Measurements from ENCODE around the gene PTPRG. TPM values are rescaled to one million over a fixed set of nuclear protein-coding genes. Genes with fewer than 3 reads are reported as not detected.
"Not testable (repeated sequence)": the region's sequence is repeated elsewhere in the genome, so short reads cannot be mapped to it uniquely, and the experiment has no call there.

PTPRG gene
- total RNA-seq, 2 donors from 2014 or later = 76.5 to 108 TPM

GRCh38 chr3:61690016-61690415 lies 128.6 kb downstream of the PTPRG start:
- Mint-ChIP-seq H3K4me3 (no peak overlapping the region), H3K27me3 (ENCODE audit: insufficient read depth) (no peaks in the 10 kb centered on the region), H3K9me3 (no peaks in the 10 kb centered on the region), H3K4me1 (peaks cover 69% of the 10 kb centered on the region), H3K36me3 (ENCODE audit: low read depth) (peaks cover 2% of the 10 kb centered on the region), H3K27ac (no peak overlapping the region)
- Histone ChIP-seq H3K36me3 (ENCODE audit: control insufficient read depth, insufficient read depth, low read length) (no peaks in the 10 kb centered on the region), H3K27me3 (ENCODE audit: control insufficient read depth, insufficient read depth, low read length, poor library complexity, severe bottlenecking) (no peaks in the 10 kb centered on the region), H3K27ac (ENCODE audit: low read depth, low read length) (no peak overlapping the region), H3K4me1 (ENCODE audit: control insufficient read depth, insufficient read depth, low read length) (peaks cover 19% of the 10 kb centered on the region), H3K4me3 (ENCODE audit: low read length) (no peak overlapping the region), H3K9ac (ENCODE audit: extremely low read depth, low read length, poor library complexity, severe bottlenecking) (no peak overlapping the region), H3K9me3 (ENCODE audit: control insufficient read depth, low read length) (no peaks in the 10 kb centered on the region)
- peak; percentile 50 for DNase-seq
- 78 to 82% methylated on average over 5 of the region's 5 CpGs for WGBS, 2 experiments (ENCODE audit: insufficient coverage in 1 of 2, insufficient read length in 1 of 2)
- no peak for TF ChIP-seq CTCF (conservative IDR thresholded peaks at IDR 0.05)

- H3K27me3 Mint-ChIP-seq (ENCODE audit: insufficient read depth) = no peaks in the 10 kb centered on the region
- no peak overlapping the region for H3K27ac ChIP-seq (ENCODE audit: low read depth, low read length)
- no peak for DNase-seq
- no peak overlapping the region for H3K9ac ChIP-seq (ENCODE audit: extremely low read depth, low read length, poor library complexity, severe bottlenecking)
- no peak overlapping the region for H3K4me3 Mint-ChIP-seq
- peaks cover 2% of the 10 kb centered on the region for H3K36me3 Mint-ChIP-seq (ENCODE audit: low read depth)
- peaks cover 17% of the 10 kb centered on the region for H3K4me1 ChIP-seq (ENCODE audit: control insufficient read depth, insufficient read depth, low read length)
- no peaks in the 10 kb centered on the region for H3K27me3 ChIP-seq (ENCODE audit: control insufficient read depth, insufficient read depth, low read length, poor library complexity, severe bottlenecking)
- H3K36me3 ChIP-seq (ENCODE audit: control insufficient read depth, insufficient read depth, low read length) = no peaks in the 10 kb centered on the region
- TF ChIP-seq CTCF (conservative IDR thresholded peaks at IDR 0.05) = peak; percentile 30
- no peak overlapping the region for H3K27ac Mint-ChIP-seq
- WGBS, 2 experiments (ENCODE audit: insufficient coverage in 1 of 2, insufficient read length in 1 of 2) = 82% methylated on average over 1 of the region's 2 CpGs; no CpG with 5 or more reads in 1 of the 2 experiments
- no peaks in the 10 kb centered on the region for H3K9me3 ChIP-seq (ENCODE audit: control insufficient read depth, low read length)
- H3K4me1 Mint-ChIP-seq = peaks cover 58% of the 10 kb centered on the region
- H3K9me3 Mint-ChIP-seq = no peaks in the 10 kb centered on the region
- H3K4me3 ChIP-seq (ENCODE audit: low read length) = no peak overlapping the region
These were observed 130.1 kb downstream of the PTPRG start for GRCh38 chr3:61691466-61691865.

GRCh38 chr3:61697301-61697700 lies 135.9 kb downstream of the PTPRG start:
- peaks cover 9% of the 10 kb centered on the region for H3K4me1 ChIP-seq (ENCODE audit: control insufficient read depth, insufficient read depth, low read length)
- no peak for TF ChIP-seq CTCF (conservative IDR thresholded peaks at IDR 0.05)
- no peaks in the 10 kb centered on the region for H3K9me3 ChIP-seq (ENCODE audit: control insufficient read depth, low read length)
- H3K36me3 Mint-ChIP-seq (ENCODE audit: low read depth) = peaks cover 3% of the 10 kb centered on the region
- H3K4me1 Mint-ChIP-seq = peaks cover 54% of the 10 kb centered on the region
- H3K36me3 ChIP-seq (ENCODE audit: control insufficient read depth, insufficient read depth, low read length) = no peaks in the 10 kb centered on the region
- peak overlapping the region; percentile 66 for H3K27ac Mint-ChIP-seq
- no peak for DNase-seq
- H3K9ac ChIP-seq (ENCODE audit: extremely low read depth, low read length, poor library complexity, severe bottlenecking) = no peak overlapping the region
- no peaks in the 10 kb centered on the region for H3K27me3 ChIP-seq (ENCODE audit: control insufficient read depth, insufficient read depth, low read length, poor library complexity, severe bottlenecking)
- H3K27me3 Mint-ChIP-seq (ENCODE audit: insufficient read depth) = no peaks in the 10 kb centered on the region
- no peak overlapping the region for H3K4me3 Mint-ChIP-seq
- no peaks in the 10 kb centered on the region for H3K9me3 Mint-ChIP-seq
- H3K4me3 ChIP-seq (ENCODE audit: low read length) = peak overlapping the region; percentile 14
- H3K27ac ChIP-seq (ENCODE audit: low read depth, low read length) = no peak overlapping the region
- WGBS, 2 experiments (ENCODE audit: insufficient coverage in 1 of 2, insufficient read length in 1 of 2) = 50 to 81% methylated on average over 1 to 2 of the region's 2 CpGs

GRCh38 chr3:61698278-61699072 lies 137.1 kb downstream of the PTPRG start:
- not testable (repeated sequence) for H3K9me3 Mint-ChIP-seq; H3K9me3 ChIP-seq (ENCODE audit: control insufficient read depth, low read length); DNase-seq; H3K4me3 ChIP-seq (ENCODE audit: low read length); H3K36me3 Mint-ChIP-seq (ENCODE audit: low read depth); H3K27me3 ChIP-seq (ENCODE audit: control insufficient read depth, insufficient read depth, low read length, poor library complexity, severe bottlenecking); H3K4me3 Mint-ChIP-seq; H3K36me3 ChIP-seq (ENCODE audit: control insufficient read depth, insufficient read depth, low read length); H3K27me3 Mint-ChIP-seq (ENCODE audit: insufficient read depth); H3K27ac ChIP-seq (ENCODE audit: low read depth, low read length); H3K9ac ChIP-seq (ENCODE audit: extremely low read depth, low read length, poor library complexity, severe bottlenecking)
- 88% methylated on average over 2 of the region's 3 CpGs; no CpG with 5 or more reads in 1 of the 2 experiments for WGBS, 2 experiments (ENCODE audit: insufficient coverage in 1 of 2, insufficient read length in 1 of 2)
- H3K4me1 ChIP-seq (ENCODE audit: control insufficient read depth, insufficient read depth, low read length) = peaks cover 18% of the 10 kb centered on the region
- H3K27ac Mint-ChIP-seq = peak overlapping the region; percentile 68
- H3K4me1 Mint-ChIP-seq = peaks cover 54% of the 10 kb centered on the region
